Activated CD8-positive, alpha-beta T cell treated with anti-CD3 and anti-CD28 coated beads, Interleukin-2, amount 10 ng/mL, durations not matched to agents 7 days and 5 days (primary cell): Measurements from ENCODE around the gene APOF. TPM values are rescaled to one million over a fixed set of nuclear protein-coding genes. Genes with fewer than 3 reads are reported as not detected.
"Not testable (repeated sequence)": the region's sequence is repeated elsewhere in the genome, so short reads cannot be mapped to it uniquely, and the experiment has no call there.

Experiments
- ATAC-seq: fragments of 150-1000 bp; cut with Tn5 transposase; one replicate; pipeline ENCODE4 v1.10.0; 2021; ENCODE audit warnings: moderate library complexity
- CTCF ChIA-PET: fragments of 350-600 bp; sonication (Branson Sonifier 250); formaldehyde crosslinking; loops from one replicate; lab custom pipeline; 2021; ENCODE audit warnings: antibody characterized with exemption; lab: Charles Lee
- POLR2A ChIA-PET: fragments of 350-600 bp; sonication (Branson Sonifier 250); formaldehyde crosslinking; loops from one replicate; lab custom pipeline; 2021; ENCODE audit warnings: antibody characterized with exemption; lab: Charles Lee
- DNase-seq: peaks from one replicate; pipeline ENCODE4 v3.0.0-alpha.2; 2020
- H3K27ac Mint-ChIP-seq: one replicate; pipeline ENCODE4 v1.8.0; 2021; ENCODE audit warnings: mild to moderate bottlenecking, mixed read lengths
- H3K27me3 Mint-ChIP-seq: one replicate; pipeline ENCODE4 v1.8.0; 2021; ENCODE audit warnings: low read depth, mixed read lengths
- H3K36me3 Mint-ChIP-seq: one replicate; pipeline ENCODE4 v1.8.0; 2021; ENCODE audit warnings: low read depth, mixed read lengths
- H3K4me1 Mint-ChIP-seq: one replicate; pipeline ENCODE4 v1.8.0; 2021; ENCODE audit warnings: low read depth, mixed read lengths
- H3K4me3 Mint-ChIP-seq: one replicate; pipeline ENCODE4 v1.8.0; 2021; ENCODE audit warnings: mild to moderate bottlenecking, mixed read lengths
- H3K9me3 Mint-ChIP-seq: one replicate; pipeline ENCODE4 v1.8.0; 2022; ENCODE audit warnings: mixed read lengths; ENCODE audit not compliant: insufficient read depth
- total RNA-seq, 2 experiments: library from RNA; stranded (reverse); gene quantifications; one replicate each; pipeline ENCODE4 v1.2.3, GENCODE V29; 2021

APOF gene
- total RNA-seq, 2 experiments from 2014 or later: not detected

DNA sequence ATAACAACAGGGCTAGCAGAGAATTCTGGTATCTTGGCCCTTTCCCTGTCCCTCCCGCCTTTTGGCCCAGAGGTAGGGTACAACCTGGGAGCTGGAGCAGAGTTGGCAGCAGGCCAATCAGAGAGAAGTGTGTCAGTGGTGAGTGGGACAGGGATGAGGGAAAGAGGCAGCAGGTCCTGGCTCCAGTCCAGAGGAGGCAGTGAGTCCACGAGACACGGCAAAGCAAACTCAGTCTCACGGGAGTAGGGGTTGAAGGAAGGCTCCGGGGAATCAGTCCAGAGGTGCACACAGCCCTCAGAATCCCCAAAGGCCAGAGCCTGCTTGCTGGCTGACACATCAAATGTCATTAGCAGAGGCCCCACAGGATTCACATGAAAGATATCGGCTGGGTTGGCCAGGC lies 36.1 kb downstream of the APOF start:
- H3K9me3 Mint-ChIP-seq: no peaks in the 10 kb centered on the region
- ChIA-PET POLR2A (no interaction called here), CTCF (no interaction called here)
- H3K4me3 Mint-ChIP-seq: no peak overlapping the region
- no peak for DNase-seq
- no peak overlapping the region for H3K27ac Mint-ChIP-seq
- no peak for ATAC-seq
- H3K27me3 Mint-ChIP-seq: no peaks in the 10 kb centered on the region
- H3K36me3 Mint-ChIP-seq: peaks cover 36% of the 10 kb centered on the region
- H3K4me1 Mint-ChIP-seq: peaks cover 10% of the 10 kb centered on the region

GRCh38 chr12:56326126-56326525 lies 36.5 kb downstream of the APOF start:
- Mint-ChIP-seq H3K9me3 (no peaks in the 10 kb centered on the region), H3K4me3 (no peak overlapping the region), H3K27ac (no peak overlapping the region), H3K4me1 (peaks cover 9% of the 10 kb centered on the region), H3K27me3 (no peaks in the 10 kb centered on the region), H3K36me3 (peaks cover 33% of the 10 kb centered on the region)
- DNase-seq (no peak), ATAC-seq (no peak)
- POLR2A ChIA-PET: interaction anchor here (1.6 kb wide), 1 partner anchor 34 kb away, joined by 5 read pairs; the partner anchor contains the start of gene STAT2
- CTCF ChIA-PET: interaction anchor here (1.5 kb wide), 1 partner anchor 138 kb away, joined by 4 read pairs; no protein-coding TSS in a partner anchor

GRCh38 chr12:56324206-56324605 lies 38.5 kb downstream of the APOF start:
- ATAC-seq: no peak
- DNase-seq: no peak
- H3K4me1 Mint-ChIP-seq: peaks cover 9% of the 10 kb centered on the region
- no peak overlapping the region for H3K4me3 Mint-ChIP-seq
- POLR2A ChIA-PET: no interaction called here
- H3K27me3 Mint-ChIP-seq: no peaks in the 10 kb centered on the region
- CTCF ChIA-PET: no interaction called here
- no peaks in the 10 kb centered on the region for H3K9me3 Mint-ChIP-seq
- peaks cover 38% of the 10 kb centered on the region for H3K36me3 Mint-ChIP-seq
- no peak overlapping the region for H3K27ac Mint-ChIP-seq

DNA sequence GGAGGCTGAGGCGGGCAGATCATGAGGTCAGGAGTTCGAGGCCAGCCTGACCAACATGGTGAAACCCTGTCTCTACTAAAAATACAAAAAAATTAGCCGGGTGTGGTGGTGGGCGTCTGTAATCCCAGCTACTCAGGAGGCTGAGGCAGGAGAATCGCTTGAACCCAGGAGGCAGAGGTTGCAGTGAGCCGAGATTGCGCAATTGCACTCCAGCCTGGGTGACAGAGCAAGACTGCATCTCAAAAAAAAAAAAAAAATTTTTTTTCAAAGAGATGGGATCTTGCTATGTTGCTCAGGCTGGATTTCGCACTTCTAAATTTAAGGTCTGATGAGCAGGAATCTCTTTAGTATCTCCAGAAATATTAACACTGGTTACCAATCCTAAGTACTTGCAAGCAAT lies 41.0 kb downstream of the APOF start:
- H3K4me1 Mint-ChIP-seq, H3K9me3 Mint-ChIP-seq, DNase-seq, POLR2A ChIA-PET, H3K27ac Mint-ChIP-seq, H3K4me3 Mint-ChIP-seq, ATAC-seq, H3K27me3 Mint-ChIP-seq, CTCF ChIA-PET: not testable (repeated sequence)
- peaks cover 39% of the 10 kb centered on the region for H3K36me3 Mint-ChIP-seq

DNA sequence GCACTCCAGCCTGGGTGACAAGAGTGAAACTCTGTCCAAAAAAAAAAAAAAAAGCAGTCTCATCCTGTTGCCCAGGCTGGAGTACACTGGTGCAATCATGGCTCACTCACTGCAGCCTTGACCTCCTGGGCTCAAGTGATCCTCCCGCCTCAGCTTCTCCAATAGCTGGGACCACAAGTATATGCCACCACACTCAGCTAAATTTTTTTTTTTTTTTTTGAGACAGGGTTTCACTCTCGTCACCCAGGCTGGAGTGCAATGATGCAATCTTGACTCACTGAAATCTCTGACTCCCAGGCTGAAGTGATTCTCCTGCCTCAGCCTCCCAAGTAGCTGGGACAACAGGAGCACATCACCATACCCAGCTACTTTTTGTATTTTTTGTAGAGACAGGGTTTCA lies 41.6 kb downstream of the APOF start:
- no peaks in the 10 kb centered on the region for H3K9me3 Mint-ChIP-seq
- ChIA-PET CTCF (interaction anchor here (1.0 kb wide), 2 partner anchors 18 to 143 kb away, joined by 3 read pairs; partner anchors contain the start of gene IL23A), POLR2A (no interaction called here)
- peaks cover 11% of the 10 kb centered on the region for H3K4me1 Mint-ChIP-seq
- DNase-seq: no peak
- no peak overlapping the region for H3K27ac Mint-ChIP-seq
- ATAC-seq: no peak
- H3K4me3 Mint-ChIP-seq: no peak overlapping the region
- peaks cover 35% of the 10 kb centered on the region for H3K36me3 Mint-ChIP-seq
- no peaks in the 10 kb centered on the region for H3K27me3 Mint-ChIP-seq

GRCh38 chr12:56317675-56318074 lies 45.0 kb downstream of the APOF start:
- CTCF ChIA-PET: interaction anchor here (1.7 to 3.9 kb wide), 4 partner anchors 21 to 147 kb away, joined by 7 to 18 read pairs (median 13); partner anchors contain the start of genes IL23A and STAT2
- H3K27ac Mint-ChIP-seq: no peak overlapping the region
- no peak for DNase-seq

GRCh38 chr12:56315622-56316473 lies 46.8 kb downstream of the APOF start, which contains the start of gene CNPY2:
Gene CNPY2 (minus strand): TSS chr12:56315988. CDS start chr12:56315217, 771 bp downstream.
- DNase-seq: peak; percentile 98
- Mint-ChIP-seq H3K27ac (peak within 1 kb of the TSS; percentile 98), H3K4me3 (peak within 1 kb of the TSS; percentile 99), H3K4me1 (peaks cover 16% of the 10 kb centered on the region), H3K36me3 (peaks cover 29% of the 10 kb centered on the region), H3K27me3 (no peaks in the 10 kb centered on the region), H3K9me3 (no peaks in the 10 kb centered on the region)
- ChIA-PET POLR2A (interaction anchor here (0.6 to 2.5 kb wide), 17 partner anchors 9 to 148 kb away, joined by 3 to 30 read pairs (median 4); partner anchors contain the start of genes ANKRD52, COQ10A, IL23A and PAN2), CTCF (interaction anchor here (0.7 to 3.9 kb wide), 19 partner anchors 9 to 197 kb away, joined by 3 to 18 read pairs (median 5); partner anchors contain the start of genes ANKRD52, COQ10A, IL23A and PAN2)
- ATAC-seq: peak; percentile 96

More at GRCh38 chr12:56317675-56318074, 45.0 kb downstream of the APOF start:
- H3K9me3 Mint-ChIP-seq: no peaks in the 10 kb centered on the region
- peaks cover 23% of the 10 kb centered on the region for H3K36me3 Mint-ChIP-seq
- H3K4me1 Mint-ChIP-seq: peaks cover 16% of the 10 kb centered on the region
- no peak overlapping the region for H3K4me3 Mint-ChIP-seq
- POLR2A ChIA-PET: interaction anchor here (0.5 to 1.8 kb wide), 3 partner anchors 14 to 260 kb away, joined by 3 to 9 read pairs (median 4); partner anchors contain the start of gene PAN2
- ATAC-seq: no peak
- H3K27me3 Mint-ChIP-seq: no peaks in the 10 kb centered on the region

GRCh38 chr12:56315249-56315621 lies 47.4 kb downstream of the APOF start:
- H3K4me1 Mint-ChIP-seq: peaks cover 16% of the 10 kb centered on the region
- no peaks in the 10 kb centered on the region for H3K9me3 Mint-ChIP-seq
- ChIA-PET CTCF (interaction anchor here (0.7 to 3.9 kb wide), 16 partner anchors 10 to 197 kb away, joined by 3 to 18 read pairs (median 5); partner anchors contain the start of genes ANKRD52, COQ10A, IL23A and PAN2), POLR2A (interaction anchor here (0.6 to 2.5 kb wide), 14 partner anchors 8 to 149 kb away, joined by 3 to 30 read pairs (median 4); partner anchors contain the start of genes ANKRD52, COQ10A, IL23A and PAN2)
- H3K27me3 Mint-ChIP-seq: no peaks in the 10 kb centered on the region
- H3K27ac Mint-ChIP-seq: peak overlapping the region; percentile 98
- H3K4me3 Mint-ChIP-seq: peak overlapping the region; percentile 99
- DNase-seq: no peak
- ATAC-seq: no peak
- H3K36me3 Mint-ChIP-seq: peaks cover 34% of the 10 kb centered on the region

DNA sequence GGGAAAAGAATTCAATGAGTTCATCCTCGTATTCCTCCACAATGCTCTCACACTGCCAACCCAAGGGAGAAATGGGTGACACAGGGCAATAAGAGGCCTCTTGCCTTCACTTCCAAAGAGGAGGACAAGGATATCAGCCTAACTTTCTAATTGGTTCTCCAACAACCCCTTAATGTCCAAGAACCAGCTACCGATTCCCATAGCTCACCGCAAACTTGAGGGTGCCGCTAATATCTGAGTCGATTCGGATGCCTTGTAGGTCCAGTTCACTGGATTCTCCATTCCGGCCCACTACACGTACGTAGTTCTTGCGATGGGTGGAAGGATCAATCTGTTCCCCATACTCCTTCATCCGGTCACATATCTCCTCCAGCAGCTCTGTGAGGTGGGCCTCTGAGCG lies 51.7 kb downstream of the APOF start:
- H3K4me3 Mint-ChIP-seq: no peak overlapping the region
- ATAC-seq (no peak), DNase-seq (no peak)
- ChIA-PET CTCF (interaction anchor here (1.0 to 1.4 kb wide), 6 partner anchors 37 to 153 kb away, joined by 3 to 4 read pairs (median 4); partner anchors contain the start of genes ANKRD52 and STAT2), POLR2A (interaction anchor here (0.7 to 1.5 kb wide), 2 partner anchors 28 to 48 kb away, joined by 3 to 5 read pairs; partner anchors contain the start of gene IL23A)
- no peak overlapping the region for H3K27ac Mint-ChIP-seq
- peaks cover 13% of the 10 kb centered on the region for H3K4me1 Mint-ChIP-seq
- H3K36me3 Mint-ChIP-seq: peaks cover 36% of the 10 kb centered on the region
- no peaks in the 10 kb centered on the region for H3K9me3 Mint-ChIP-seq
- no peaks in the 10 kb centered on the region for H3K27me3 Mint-ChIP-seq
